NCI-H1930 (cell line): ENCODE results near the gene VPS13D.

Experiments used
- DNase-seq, 2 experiments: peaks; one replicate each; lab custom pipeline; 2025; lab: John Stamatoyannopoulos, UW

VPS13D gene

GRCh38 chr1:12428334-12428733 is 198.5 kb downstream of the VPS13D start:
- no peak for DNase-seq

- DNase-seq: no peak
Measured at GRCh38 chr1:12430525-12430924, 200.7 kb downstream of the VPS13D start.

GRCh38 chr1:12432897-12433296 is 203.1 kb downstream of the VPS13D start:
- no peak for DNase-seq

- DNase-seq: no peak
Measured at GRCh38 chr1:12433323-12434053, 203.7 kb downstream of the VPS13D start.

- DNase-seq: no peak
Measured at GRCh38 chr1:12434174-12434573, 204.3 kb downstream of the VPS13D start.

GRCh38 chr1:12434686-12435085 is 204.9 kb downstream of the VPS13D start:
- DNase-seq: no peak

- DNase-seq: no peak
Measured at GRCh38 chr1:12435639-12436344, 206.0 kb downstream of the VPS13D start.

GRCh38 chr1:12436345-12436658 is 206.5 kb downstream of the VPS13D start:
- no peak for DNase-seq

GRCh38 chr1:12436817-12437599 is 207.2 kb downstream of the VPS13D start:
- no peak for DNase-seq

- DNase-seq: no peak
Measured at GRCh38 chr1:12437629-12438028, 207.8 kb downstream of the VPS13D start.

- no peak for DNase-seq
Measured at GRCh38 chr1:12438349-12438924, 208.6 kb downstream of the VPS13D start.

GRCh38 chr1:12439073-12439472 is 209.2 kb downstream of the VPS13D start:
- no peak for DNase-seq

- DNase-seq: no peak
Measured at GRCh38 chr1:12441414-12442105, 211.7 kb downstream of the VPS13D start.

GRCh38 chr1:12442217-12442616 is 212.4 kb downstream of the VPS13D start:
- DNase-seq: no peak

- no peak for DNase-seq
Measured at GRCh38 chr1:12443151-12443550, 213.3 kb downstream of the VPS13D start.

- no peak for DNase-seq
Measured at GRCh38 chr1:12444329-12444841, 214.6 kb downstream of the VPS13D start.

GRCh38 chr1:12445257-12445656 is 215.4 kb downstream of the VPS13D start:
- DNase-seq: no peak

GRCh38 chr1:12446593-12446992 is 216.8 kb downstream of the VPS13D start:
- no peak for DNase-seq

GRCh38 chr1:12447307-12447706 is 217.5 kb downstream of the VPS13D start:
- no peak for DNase-seq

- no peak for DNase-seq
Measured at GRCh38 chr1:12447849-12448312, 218.1 kb downstream of the VPS13D start.

- DNase-seq: no peak
Measured at GRCh38 chr1:12448746-12449177, 218.9 kb downstream of the VPS13D start.
